ACC112 (cell line): ENCODE measurements around the gene ARHGEF11.

Experiments used
- H2AFZ ChIP-seq: fragments of 200-600 bp; sonication (generic); one replicate; pipeline ENCODE4 v1.6.0; 2017; ENCODE audit warnings: antibody characterized with exemption, low read length; ENCODE audit not compliant: unreplicated experiment
- H3K27ac ChIP-seq: fragments of 200-600 bp; sonication (generic); 2 replicates; pipeline ENCODE4 v1.5.1; 2014; ENCODE audit warnings: low read depth, mild to moderate bottlenecking, antibody characterized with exemption, low read length, moderate library complexity
- H3K27me3 ChIP-seq: fragments of 200-600 bp; sonication (generic); 2 replicates; pipeline ENCODE4 v1.6.1; 2014; ENCODE audit warnings: mild to moderate bottlenecking, antibody characterized with exemption, low read length, moderate library complexity, mixed read lengths; ENCODE audit not compliant: insufficient read depth
- H3K36me3 ChIP-seq: fragments of 200-600 bp; sonication (generic); 2 replicates; pipeline ENCODE4 v1.6.1; 2016; ENCODE audit warnings: mild to moderate bottlenecking, antibody characterized with exemption, low read length, moderate library complexity, mixed read lengths; ENCODE audit not compliant: insufficient read depth
- H3K4me1 ChIP-seq: fragments of 200-600 bp; sonication (generic); one replicate; pipeline ENCODE4 v1.6.1; 2016; ENCODE audit warnings: low read length, mixed read lengths; ENCODE audit not compliant: insufficient read depth, unreplicated experiment, control insufficient read depth
- H3K4me3 ChIP-seq: fragments of 200-600 bp; sonication (generic); 2 replicates; pipeline ENCODE4 v1.5.1; 2014; ENCODE audit warnings: mild to moderate bottlenecking, low read depth, low read length
- H3K79me2 ChIP-seq: fragments of 200-600 bp; sonication (generic); one replicate; pipeline ENCODE4 v1.6.0; 2016; ENCODE audit warnings: low read length; ENCODE audit not compliant: control insufficient read depth, unreplicated experiment, insufficient read depth

Gene ARHGEF11

GRCh38 chr1:156912861-156913808, 132.4 kb downstream of the ARHGEF11 start:
- no peak overlapping the region for H2AFZ ChIP-seq
- H3K79me2 ChIP-seq: no peaks in the 10 kb centered on the region
- peaks cover 32% of the 10 kb centered on the region for H3K36me3 ChIP-seq
- no peaks in the 10 kb centered on the region for H3K27me3 ChIP-seq
- H3K27ac ChIP-seq: no peak overlapping the region
- H3K4me1 ChIP-seq: peaks cover 16% of the 10 kb centered on the region
- H3K4me3 ChIP-seq: no peak overlapping the region

- Histone ChIP-seq H3K27ac (no peak overlapping the region), H3K4me1 (peaks cover 22% of the 10 kb centered on the region), H3K27me3 (no peaks in the 10 kb centered on the region), H3K36me3 (peaks cover 34% of the 10 kb centered on the region), H2AFZ (no peak overlapping the region), H3K79me2 (no peaks in the 10 kb centered on the region), H3K4me3 (no peak overlapping the region)
These were observed 133.2 kb downstream of the ARHGEF11 start for GRCh38 chr1:156912310-156912709.

- H2AFZ ChIP-seq: no peak overlapping the region
- no peak overlapping the region for H3K27ac ChIP-seq
- H3K4me3 ChIP-seq: no peak overlapping the region
- H3K79me2 ChIP-seq: no peaks in the 10 kb centered on the region
- H3K4me1 ChIP-seq: peaks cover 28% of the 10 kb centered on the region
- H3K27me3 ChIP-seq: no peaks in the 10 kb centered on the region
- peaks cover 31% of the 10 kb centered on the region for H3K36me3 ChIP-seq
These were observed 133.8 kb downstream of the ARHGEF11 start for GRCh38 chr1:156911577-156912298.

- H2AFZ ChIP-seq: no peak overlapping the region
- H3K4me3 ChIP-seq: no peak overlapping the region
- peaks cover 20% of the 10 kb centered on the region; the same call in 1 of the 2 replicates for H3K36me3 ChIP-seq
- peaks cover 3% of the 10 kb centered on the region for H3K79me2 ChIP-seq
- peaks cover 31% of the 10 kb centered on the region for H3K4me1 ChIP-seq
- H3K27ac ChIP-seq: no peak overlapping the region
- H3K27me3 ChIP-seq: no peaks in the 10 kb centered on the region
These were observed 135.2 kb downstream of the ARHGEF11 start for GRCh38 chr1:156910309-156910782.

- Histone ChIP-seq H3K79me2 (peaks cover 6% of the 10 kb centered on the region), H2AFZ (no peak overlapping the region), H3K36me3 (peaks cover 17% of the 10 kb centered on the region; the same call in 1 of the 2 replicates), H3K4me1 (peaks cover 31% of the 10 kb centered on the region), H3K27me3 (no peaks in the 10 kb centered on the region), H3K27ac (no peak overlapping the region), H3K4me3 (no peak overlapping the region)
These were observed 135.9 kb downstream of the ARHGEF11 start for GRCh38 chr1:156909671-156910070.

GRCh38 chr1:156908955-156909354, 136.6 kb downstream of the ARHGEF11 start:
- Histone ChIP-seq H3K27ac (no peak overlapping the region), H3K27me3 (no peaks in the 10 kb centered on the region), H3K36me3 (peaks cover 15% of the 10 kb centered on the region; the same call in 1 of the 2 replicates), H3K79me2 (peaks cover 13% of the 10 kb centered on the region), H2AFZ (no peak overlapping the region), H3K4me1 (peaks cover 26% of the 10 kb centered on the region), H3K4me3 (no peak overlapping the region)

- H3K79me2 ChIP-seq: peaks cover 17% of the 10 kb centered on the region
- H2AFZ ChIP-seq: no peak overlapping the region
- peaks cover 26% of the 10 kb centered on the region for H3K4me1 ChIP-seq
- H3K4me3 ChIP-seq: no peak overlapping the region
- no peak overlapping the region for H3K27ac ChIP-seq
- peaks cover 15% of the 10 kb centered on the region; the same call in 1 of the 2 replicates for H3K36me3 ChIP-seq
- no peaks in the 10 kb centered on the region for H3K27me3 ChIP-seq
These were observed 137.0 kb downstream of the ARHGEF11 start for GRCh38 chr1:156908541-156908940.

- Histone ChIP-seq H2AFZ (no peak overlapping the region), H3K36me3 (peaks cover 3% of the 10 kb centered on the region; the same call in 1 of the 2 replicates), H3K4me3 (no peak overlapping the region), H3K4me1 (peaks cover 30% of the 10 kb centered on the region), H3K27me3 (no peaks in the 10 kb centered on the region), H3K27ac (peak overlapping the region; percentile 49; the same call in 1 of the 2 replicates), H3K79me2 (peaks cover 34% of the 10 kb centered on the region)
These were observed 139.2 kb downstream of the ARHGEF11 start for GRCh38 chr1:156906206-156906906.

- H3K79me2 ChIP-seq: peaks cover 41% of the 10 kb centered on the region
- H3K27me3 ChIP-seq: no peaks in the 10 kb centered on the region
- no peak overlapping the region for H3K27ac ChIP-seq
- no peak overlapping the region for H3K4me3 ChIP-seq
- no peak overlapping the region for H2AFZ ChIP-seq
- H3K36me3 ChIP-seq: peaks cover 3% of the 10 kb centered on the region; the same call in 1 of the 2 replicates
- H3K4me1 ChIP-seq: peaks cover 37% of the 10 kb centered on the region
These were observed 139.9 kb downstream of the ARHGEF11 start for GRCh38 chr1:156905651-156906050.

- Histone ChIP-seq H3K4me3 (no peak overlapping the region), H3K27ac (no peak overlapping the region), H3K4me1 (peaks cover 42% of the 10 kb centered on the region), H2AFZ (no peak overlapping the region), H3K36me3 (peaks cover 3% of the 10 kb centered on the region; the same call in 1 of the 2 replicates), H3K79me2 (peaks cover 46% of the 10 kb centered on the region), H3K27me3 (no peaks in the 10 kb centered on the region)
These were observed 140.4 kb downstream of the ARHGEF11 start for GRCh38 chr1:156905176-156905575.
